Astrocyte (in vitro differentiated cells and primary cell): Measurements from ENCODE around the gene DDX41. TPM values are rescaled to one million over a fixed set of nuclear protein-coding genes. Genes with fewer than 3 reads are reported as not detected.
A peak's percentile ranks its signal among the peaks of the same experiment; 100 is the strongest.

Experiments used
- DNase-seq: peaks from one replicate; pipeline ENCODE4 v3.0.0-alpha.2; 2010; ENCODE audit warnings: low read depth
- FAIRE-seq: peaks from 2 replicates; lab custom pipeline; 2011; peaks lifted over from hg19 to GRCh38; lab: Jason Lieb, UNC
- H2AFZ ChIP-seq: 2 replicates; pipeline ENCODE4 v1.6.0; 2012; ENCODE audit warnings: low read depth, low read length, inconsistent platforms
- H3K27ac ChIP-seq: 2 replicates; pipeline ENCODE4 v1.5.1; 2011; ENCODE audit warnings: low read depth, low read length, inconsistent platforms
- H3K27me3 ChIP-seq: 2 replicates; pipeline ENCODE4 v1.6.0; 2011; ENCODE audit warnings: low read length, inconsistent platforms; ENCODE audit not compliant: insufficient read depth
- H3K36me3 ChIP-seq: 2 replicates; pipeline ENCODE4 v1.5.1; 2011; ENCODE audit warnings: low read length, inconsistent platforms; ENCODE audit not compliant: insufficient read depth
- H3K4me1 ChIP-seq: 2 replicates; pipeline ENCODE4 v1.5.1; 2011; ENCODE audit warnings: low read length, inconsistent platforms; ENCODE audit not compliant: insufficient read depth
- H3K4me2 ChIP-seq: 2 replicates; pipeline ENCODE4 v1.6.0; 2012; ENCODE audit warnings: low read length, inconsistent platforms
- H3K4me3 ChIP-seq: 2 replicates; pipeline ENCODE4 v1.5.1; 2011; ENCODE audit warnings: low read depth, mild to moderate bottlenecking, low read length, inconsistent platforms; ENCODE audit not compliant: insufficient read depth
- H3K79me2 ChIP-seq: 2 replicates; pipeline ENCODE4 v1.6.0; 2012; ENCODE audit warnings: mild to moderate bottlenecking, low read length, inconsistent platforms; ENCODE audit not compliant: insufficient read depth
- H3K9ac ChIP-seq: 2 replicates; pipeline ENCODE4 v1.6.0; 2012; ENCODE audit warnings: mild to moderate bottlenecking, low read length, inconsistent platforms
- H3K9me3 ChIP-seq: 2 replicates; pipeline ENCODE4 v1.5.1; 2012; ENCODE audit warnings: low read depth, mild to moderate bottlenecking, low read length, inconsistent platforms; ENCODE audit not compliant: insufficient read depth
- H4K20me1 ChIP-seq: 2 replicates; pipeline ENCODE4 v1.6.0; 2012; ENCODE audit warnings: low read length, inconsistent platforms; ENCODE audit not compliant: insufficient read depth
- H3K27ac Mint-ChIP-seq: one replicate; pipeline ENCODE4 v1.8.0; 2021; ENCODE audit warnings: mild to moderate bottlenecking, mixed read lengths; ENCODE audit not compliant: unreplicated experiment
- H3K27me3 Mint-ChIP-seq: one replicate; pipeline ENCODE4 v1.8.0; 2021; ENCODE audit warnings: low read depth, mixed read lengths; ENCODE audit not compliant: unreplicated experiment
- H3K36me3 Mint-ChIP-seq: one replicate; pipeline ENCODE4 v1.8.0; 2021; ENCODE audit warnings: low read depth, mixed read lengths; ENCODE audit not compliant: unreplicated experiment
- H3K4me1 Mint-ChIP-seq: one replicate; pipeline ENCODE4 v1.8.0; 2021; ENCODE audit warnings: low read depth, mixed read lengths; ENCODE audit not compliant: unreplicated experiment
- H3K4me3 Mint-ChIP-seq: one replicate; pipeline ENCODE4 v1.8.0; 2021; ENCODE audit warnings: mild to moderate bottlenecking, moderate library complexity, mixed read lengths; ENCODE audit not compliant: unreplicated experiment
- H3K9me3 Mint-ChIP-seq: one replicate; pipeline ENCODE4 v1.8.0; 2021; ENCODE audit warnings: mild to moderate bottlenecking, mixed read lengths; ENCODE audit not compliant: unreplicated experiment
- CTCF ChIP-seq: IDR thresholded peaks from 2 replicates; pipeline ENCODE4 v1.5.1; 2011; ENCODE audit warnings: low read depth, mild to moderate bottlenecking, inconsistent platforms, low read length, moderate library complexity; ENCODE audit not compliant: insufficient read depth
- EZH2 ChIP-seq: IDR thresholded peaks from 2 replicates; pipeline ENCODE4 v1.6.1; 2012; ENCODE audit warnings: mild to moderate bottlenecking, low read length, inconsistent platforms; ENCODE audit not compliant: insufficient read depth
- total RNA-seq: library from RNA; stranded (reverse); gene quantifications from 2 replicates; pipeline ENCODE4 v1.2.1, GENCODE V29; 2021

DDX41 gene
- total RNA-seq, 1 donor from 2014 or later: 92.5 TPM

GRCh38 chr5:177474846-177475562 lies 41.8 kb downstream of the DDX41 start:
- FAIRE-seq (no peak), DNase-seq (no peak)
- H3K4me3 ChIP-seq: no peak overlapping the region
- Mint-ChIP-seq H3K27ac (peak overlapping the region; percentile 92), H3K27me3 (no peaks in the 10 kb centered on the region), H3K36me3 (peaks cover 14% of the 10 kb centered on the region), H3K9me3 (no peaks in the 10 kb centered on the region), H3K4me3 (peak overlapping the region; percentile 84), H3K4me1 (peaks cover 58% of the 10 kb centered on the region)
- peak overlapping the region; percentile 74 for H3K4me2 ChIP-seq
- H3K4me1 ChIP-seq: peaks cover 47% of the 10 kb centered on the region
- no peak for TF ChIP-seq CTCF
- no peak for TF ChIP-seq EZH2
- peaks cover 5% of the 10 kb centered on the region for H3K36me3 ChIP-seq
- no peak overlapping the region for H2AFZ ChIP-seq
- peak overlapping the region; percentile 36 for H3K9ac ChIP-seq
- H3K27me3 ChIP-seq: no peaks in the 10 kb centered on the region
- H3K9me3 ChIP-seq: no peaks in the 10 kb centered on the region
- peaks cover 49% of the 10 kb centered on the region for H4K20me1 ChIP-seq
- peaks cover 30% of the 10 kb centered on the region for H3K79me2 ChIP-seq
- H3K27ac ChIP-seq: no peak overlapping the region

GRCh38 chr5:177474002-177474476 lies 42.7 kb downstream of the DDX41 start:
- FAIRE-seq (no peak), DNase-seq (no peak)
- no peak overlapping the region for H2AFZ ChIP-seq
- peak overlapping the region; percentile 74 for H3K4me2 ChIP-seq
- peaks cover 49% of the 10 kb centered on the region for H4K20me1 ChIP-seq
- no peak overlapping the region for H3K27ac ChIP-seq
- peaks cover 52% of the 10 kb centered on the region for H3K4me1 ChIP-seq
- Mint-ChIP-seq H3K4me1 (peaks cover 58% of the 10 kb centered on the region), H3K4me3 (peak overlapping the region; percentile 84), H3K9me3 (no peaks in the 10 kb centered on the region), H3K27me3 (no peaks in the 10 kb centered on the region), H3K27ac (peak overlapping the region; percentile 88), H3K36me3 (peaks cover 13% of the 10 kb centered on the region)
- peaks cover 5% of the 10 kb centered on the region for H3K36me3 ChIP-seq
- H3K9me3 ChIP-seq: no peaks in the 10 kb centered on the region
- peak overlapping the region; percentile 36 for H3K9ac ChIP-seq
- H3K79me2 ChIP-seq: peaks cover 40% of the 10 kb centered on the region
- H3K4me3 ChIP-seq: peak overlapping the region; percentile 41
- H3K27me3 ChIP-seq: no peaks in the 10 kb centered on the region
- TF ChIP-seq EZH2 (no peak), CTCF (no peak)

GRCh38 chr5:177473443-177474001 lies 43.2 kb downstream of the DDX41 start, which contains the start of gene DBN1:
DBN1 (minus strand) TSS chr5:177473634; CDS start chr5:177473521, 113 bp downstream.
- peak within 1 kb of the TSS; percentile 88 for H3K27ac Mint-ChIP-seq
- no peak for TF ChIP-seq CTCF
- TF ChIP-seq EZH2: no peak
- peaks cover 57% of the 10 kb centered on the region for H3K4me1 ChIP-seq
- peak within 1 kb of the TSS; percentile 88 for H3K4me3 Mint-ChIP-seq
- no peaks in the 10 kb centered on the region for H3K9me3 Mint-ChIP-seq
- peaks cover 11% of the 10 kb centered on the region for H3K36me3 Mint-ChIP-seq
- H3K36me3 ChIP-seq: peaks cover 5% of the 10 kb centered on the region
- H3K9ac ChIP-seq: peak within 1 kb of the TSS; percentile 94
- H3K4me2 ChIP-seq: peak within 1 kb of the TSS; percentile 99
- no peaks in the 10 kb centered on the region for H3K27me3 ChIP-seq
- FAIRE-seq (no peak), DNase-seq (no peak)
- H3K79me2 ChIP-seq: peaks cover 45% of the 10 kb centered on the region
- H3K9me3 ChIP-seq: no peaks in the 10 kb centered on the region
- H4K20me1 ChIP-seq: peaks cover 51% of the 10 kb centered on the region
- H3K4me3 ChIP-seq: peak within 1 kb of the TSS; percentile 75
- peaks cover 58% of the 10 kb centered on the region for H3K4me1 Mint-ChIP-seq
- no peaks in the 10 kb centered on the region for H3K27me3 Mint-ChIP-seq
- H3K27ac ChIP-seq: peak within 1 kb of the TSS; percentile 81
- H2AFZ ChIP-seq: no peak within 1 kb of the TSS
